Stimulated activated CD8-positive, alpha-beta memory T cell treated with anti-CD3 and anti-CD28 coated beads, Interleukin-7, amount 100 ng/mL, for 4 hours (primary cell): Measurements from ENCODE around the gene ADGRF3.
"Not testable (repeated sequence)": the region's sequence is repeated elsewhere in the genome, so short reads cannot be mapped to it uniquely, and the experiment has no call there.

Experiments
- DNase-seq, 2 donors: peaks; one replicate each; pipeline ENCODE4 v3.0.0-alpha.2; 2020; ENCODE audit warnings: low read depth in 2 of 2

The ADGRF3 gene

GRCh38 chr2:26351375-26352090 lies 4.9 kb upstream of the ADGRF3 start:
- DNase-seq, result no peak

GRCh38 chr2:26349690-26350089 lies 3.1 kb upstream of the ADGRF3 start:
- no peak for DNase-seq

GRCh38 chr2:26347286-26347865 lies 787 bp upstream of the ADGRF3 start:
- no peak for DNase-seq

- DNase-seq, result peak; percentile 98 to 99
Observed at GRCh38 chr2:26345545-26346453, 790 bp downstream of the ADGRF3 start, which contains the start of gene SELENOI. SELENOI (plus strand) TSS chr2:26346143; CDS start chr2:26346233, 90 bp downstream.

GRCh38 chr2:26345283-26345544 lies 1.4 kb downstream of the ADGRF3 start:
- no peak for DNase-seq

GRCh38 chr2:26344581-26345282 lies 1.9 kb downstream of the ADGRF3 start:
- peak; percentile 39 to 49 for DNase-seq

GRCh38 chr2:26340831-26341230 lies 5.8 kb downstream of the ADGRF3 start:
- no peak for DNase-seq

GRCh38 chr2:26337298-26337697 lies 9.3 kb downstream of the ADGRF3 start:
- no peak for DNase-seq

GRCh38 chr2:26336719-26337118 lies 9.9 kb downstream of the ADGRF3 start:
- no peak for DNase-seq

GRCh38 chr2:26335231-26335630 lies 11.4 kb downstream of the ADGRF3 start:
- no peak for DNase-seq

GRCh38 chr2:26333293-26333692 lies 13.3 kb downstream of the ADGRF3 start:
- DNase-seq, result no peak

- DNase-seq, result not testable (repeated sequence)
Observed at GRCh38 chr2:26331321-26331720, 15.3 kb downstream of the ADGRF3 start.

- no peak for DNase-seq
Observed at GRCh38 chr2:26330604-26331003, 16.0 kb downstream of the ADGRF3 start.

- peak; percentile 62 to 66 for DNase-seq
Observed at GRCh38 chr2:26330114-26330549, 16.5 kb downstream of the ADGRF3 start.

GRCh38 chr2:26329083-26329482 lies 17.5 kb downstream of the ADGRF3 start:
- not testable (repeated sequence) for DNase-seq

- no peak for DNase-seq
Observed at GRCh38 chr2:26327291-26328272, 19.0 kb downstream of the ADGRF3 start.

- DNase-seq, result no peak
Observed at GRCh38 chr2:26326514-26326913, 20.1 kb downstream of the ADGRF3 start.

- no peak for DNase-seq
Observed at GRCh38 chr2:26325851-26326250, 20.7 kb downstream of the ADGRF3 start.

- DNase-seq, result no peak
Observed at GRCh38 chr2:26324903-26325302, 21.7 kb downstream of the ADGRF3 start.

GRCh38 chr2:26324479-26324878 lies 22.1 kb downstream of the ADGRF3 start:
- not testable (repeated sequence) for DNase-seq

GRCh38 chr2:26318950-26319349 lies 27.6 kb downstream of the ADGRF3 start:
- DNase-seq, result no peak
